Measurements from ENCODE around the gene S100A3.
"Not testable (repeated sequence)": the region's sequence is repeated elsewhere in the genome, so short reads cannot be mapped to it uniquely, and the experiment has no call there.

S100A3 gene

GRCh38 chr1:153548722-153549688 lies at the start of gene S100A3:
S100A3 (minus strand) TSS chr1:153549258; CDS start chr1:153548485, 773 bp downstream.
- in situ Hi-C loops (cut with HindIII; ENCODE audit: low pct_unique_long_range_greater_than_20kb, low sequenced_read_pairs) = no loop called here
- no peak for TF ChIP-seq JUND (IDR thresholded peaks at IDR 0.05; ENCODE audit: low read depth)
- no peak for DNase-seq (ENCODE audit: low read depth in 1 of 2, low spot score in 1 of 2)

- no peak for TF ChIP-seq JUND (IDR thresholded peaks at IDR 0.05; ENCODE audit: low read depth)
- DNase-seq (ENCODE audit: low read depth in 1 of 2, low spot score in 1 of 2) = no peak
- in situ Hi-C loops (cut with HindIII; ENCODE audit: low pct_unique_long_range_greater_than_20kb, low sequenced_read_pairs) = no loop called here
Measured at GRCh38 chr1:153598309-153599172, 49.5 kb upstream of the S100A3 start.

- DNase-seq (ENCODE audit: low read depth in 1 of 2, low spot score in 1 of 2) = no peak
- no peak for TF ChIP-seq JUND (IDR thresholded peaks at IDR 0.05; ENCODE audit: low read depth)
- in situ Hi-C loops (cut with HindIII; ENCODE audit: low pct_unique_long_range_greater_than_20kb, low sequenced_read_pairs) = no loop called here
Measured at GRCh38 chr1:153597206-153597605, 48.1 kb upstream of the S100A3 start.

GRCh38 chr1:153592748-153593147 lies 43.7 kb upstream of the S100A3 start:
- in situ Hi-C loops (cut with HindIII; ENCODE audit: low pct_unique_long_range_greater_than_20kb, low sequenced_read_pairs) = no loop called here
- no peak for DNase-seq (ENCODE audit: low read depth in 1 of 2, low spot score in 1 of 2)
- TF ChIP-seq JUND (IDR thresholded peaks at IDR 0.05; ENCODE audit: low read depth) = no peak

- DNase-seq (ENCODE audit: low read depth in 1 of 2, low spot score in 1 of 2) = no peak
- TF ChIP-seq JUND (IDR thresholded peaks at IDR 0.05; ENCODE audit: low read depth) = no peak
- in situ Hi-C loops (cut with HindIII; ENCODE audit: low pct_unique_long_range_greater_than_20kb, low sequenced_read_pairs) = no loop called here
Measured at GRCh38 chr1:153588482-153588881, 39.4 kb upstream of the S100A3 start.

- in situ Hi-C loops (cut with HindIII; ENCODE audit: low pct_unique_long_range_greater_than_20kb, low sequenced_read_pairs); DNase-seq (ENCODE audit: low read depth in 1 of 2, low spot score in 1 of 2): not testable (repeated sequence)
Measured at GRCh38 chr1:153588033-153588432, 39.0 kb upstream of the S100A3 start.

- DNase-seq (ENCODE audit: low read depth in 1 of 2, low spot score in 1 of 2) = no peak
- in situ Hi-C loops (cut with HindIII; ENCODE audit: low pct_unique_long_range_greater_than_20kb, low sequenced_read_pairs) = no loop called here
Measured at GRCh38 chr1:153587314-153587713, 38.3 kb upstream of the S100A3 start.

GRCh38 chr1:153586347-153586746 lies 37.3 kb upstream of the S100A3 start:
- in situ Hi-C loops (cut with HindIII; ENCODE audit: low pct_unique_long_range_greater_than_20kb, low sequenced_read_pairs) = no loop called here
- no peak for TF ChIP-seq JUND (IDR thresholded peaks at IDR 0.05; ENCODE audit: low read depth)
- no peak for DNase-seq (ENCODE audit: low read depth in 1 of 2, low spot score in 1 of 2)

More at GRCh38 chr1:153587314-153587713, 38.3 kb upstream of the S100A3 start:
- no peak for TF ChIP-seq JUND (IDR thresholded peaks at IDR 0.05; ENCODE audit: low read depth)

GRCh38 chr1:153585006-153585405 lies 35.9 kb upstream of the S100A3 start:
- no peak for TF ChIP-seq JUND (IDR thresholded peaks at IDR 0.05; ENCODE audit: low read depth)
- no peak for DNase-seq (ENCODE audit: low read depth in 1 of 2, low spot score in 1 of 2)
- in situ Hi-C loops (cut with HindIII; ENCODE audit: low pct_unique_long_range_greater_than_20kb, low sequenced_read_pairs) = no loop called here

- in situ Hi-C loops (cut with HindIII; ENCODE audit: low pct_unique_long_range_greater_than_20kb, low sequenced_read_pairs) = no loop called here
- TF ChIP-seq JUND (IDR thresholded peaks at IDR 0.05; ENCODE audit: low read depth) = no peak
- DNase-seq (ENCODE audit: low read depth in 1 of 2, low spot score in 1 of 2) = no peak
Measured at GRCh38 chr1:153583976-153584375, 34.9 kb upstream of the S100A3 start.

- DNase-seq (ENCODE audit: low read depth in 1 of 2, low spot score in 1 of 2); in situ Hi-C loops (cut with HindIII; ENCODE audit: low pct_unique_long_range_greater_than_20kb, low sequenced_read_pairs): not testable (repeated sequence)
Measured at GRCh38 chr1:153583514-153583913, 34.5 kb upstream of the S100A3 start.

GRCh38 chr1:153582836-153583235 lies 33.8 kb upstream of the S100A3 start:
- DNase-seq (ENCODE audit: low read depth in 1 of 2, low spot score in 1 of 2); in situ Hi-C loops (cut with HindIII; ENCODE audit: low pct_unique_long_range_greater_than_20kb, low sequenced_read_pairs): not testable (repeated sequence)

- in situ Hi-C loops (cut with HindIII; ENCODE audit: low pct_unique_long_range_greater_than_20kb, low sequenced_read_pairs) = no loop called here
- DNase-seq (ENCODE audit: low read depth in 1 of 2, low spot score in 1 of 2) = no peak
- TF ChIP-seq JUND (IDR thresholded peaks at IDR 0.05; ENCODE audit: low read depth) = no peak
Measured at GRCh38 chr1:153578936-153579335, 29.9 kb upstream of the S100A3 start.

Data from T47D (cell line).